Measurements from ENCODE around the gene OR6B3. TPM values are rescaled to one million over a fixed set of nuclear protein-coding genes. Genes with fewer than 3 reads are reported as not detected.

The OR6B3 gene
- total RNA-seq, 1 experiment from 2014 or later, result not detected

DNA sequence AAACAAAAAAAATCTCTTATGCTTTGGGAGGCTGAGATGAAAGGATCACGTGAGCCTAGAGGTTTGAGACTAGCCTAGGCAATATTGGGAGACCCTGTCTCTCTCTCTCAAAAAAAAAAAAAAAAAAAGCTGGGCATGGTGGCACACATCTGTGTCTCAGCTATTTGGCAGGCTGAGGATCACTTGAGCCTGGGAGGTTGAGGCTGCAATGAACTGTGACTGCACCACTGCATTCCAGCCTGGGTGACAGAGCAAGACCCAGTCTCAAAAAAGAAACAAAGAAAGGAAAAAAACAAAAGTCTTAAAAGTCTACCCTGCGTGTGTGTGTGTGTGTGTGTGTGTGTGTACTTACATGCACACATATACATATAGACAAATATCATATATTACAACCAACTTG, 25.3 kb upstream of the OR6B3 start:
- H3K79me2 ChIP-seq (ENCODE audit: low read length), result no peaks in the 10 kb centered on the region
- no peaks in the 10 kb centered on the region for H4K20me1 ChIP-seq (ENCODE audit: low read length)
- DNase-seq, result no peak
- no TSS peak for BruUV-seq (replicated peaks)
- H3K4me1 ChIP-seq (ENCODE audit: insufficient read depth, low read length), result no peaks in the 10 kb centered on the region
- ATAC-seq, result no peak
- TF ChIP-seq, protein P1, sequence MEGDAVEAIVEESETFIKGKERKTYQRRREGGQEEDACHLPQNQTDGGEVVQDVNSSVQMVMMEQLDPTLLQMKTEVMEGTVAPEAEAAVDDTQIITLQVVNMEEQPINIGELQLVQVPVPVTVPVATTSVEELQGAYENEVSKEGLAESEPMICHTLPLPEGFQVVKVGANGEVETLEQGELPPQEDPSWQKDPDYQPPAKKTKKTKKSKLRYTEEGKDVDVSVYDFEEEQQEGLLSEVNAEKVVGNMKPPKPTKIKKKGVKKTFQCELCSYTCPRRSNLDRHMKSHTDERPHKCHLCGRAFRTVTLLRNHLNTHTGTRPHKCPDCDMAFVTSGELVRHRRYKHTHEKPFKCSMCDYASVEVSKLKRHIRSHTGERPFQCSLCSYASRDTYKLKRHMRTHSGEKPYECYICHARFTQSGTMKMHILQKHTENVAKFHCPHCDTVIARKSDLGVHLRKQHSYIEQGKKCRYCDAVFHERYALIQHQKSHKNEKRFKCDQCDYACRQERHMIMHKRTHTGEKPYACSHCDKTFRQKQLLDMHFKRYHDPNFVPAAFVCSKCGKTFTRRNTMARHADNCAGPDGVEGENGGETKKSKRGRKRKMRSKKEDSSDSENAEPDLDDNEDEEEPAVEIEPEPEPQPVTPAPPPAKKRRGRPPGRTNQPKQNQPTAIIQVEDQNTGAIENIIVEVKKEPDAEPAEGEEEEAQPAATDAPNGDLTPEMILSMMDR (conservative IDR thresholded peaks at IDR 0.05; ENCODE audit: low read depth, low read length), result no peak
- TF ChIP-seq EZH2 (IDR thresholded peaks at IDR 0.05; ENCODE audit: low read length, unreplicated experiment), result no peak
- TF ChIP-seq EZH2phosphoT487 (IDR thresholded peaks at IDR 0.05; ENCODE audit: borderline replicate concordance, low read length), result no peak
- H3K9me2 ChIP-seq (replicated peaks; ENCODE audit: low read length), result no peaks in the 10 kb centered on the region
- no peaks in the 10 kb centered on the region for H3F3A ChIP-seq (ENCODE audit: low read length, unreplicated experiment)
- CTCF ChIA-PET, result no interaction called here
- H3K9me3 ChIP-seq (ENCODE audit: low read length), result peaks cover 6% of the 10 kb centered on the region
- peaks cover 56% of the 10 kb centered on the region for H3K27me3 ChIP-seq (ENCODE audit: low read length)
- H3K4me3 ChIP-seq (ENCODE audit: low read length), result no peak overlapping the region
- POLR2A ChIA-PET (ENCODE audit: unreplicated experiment), result no interaction called here
- no peak overlapping the region for H3K4me2 ChIP-seq (ENCODE audit: low read length)
- H3K27ac ChIP-seq (ENCODE audit: low read length), result no peak overlapping the region
- H3K9ac ChIP-seq (ENCODE audit: low read length), result no peak overlapping the region
- no peaks in the 10 kb centered on the region for H3K36me3 ChIP-seq (ENCODE audit: low read depth, low read length)
- intact Hi-C loops (cut with micrococcal nuclease), result no loop called here
- no peak overlapping the region for H2AFZ ChIP-seq (ENCODE audit: low read length)

GRCh38 chr2:240077442-240077841, 24.1 kb upstream of the OR6B3 start:
- CTCF ChIA-PET, result no interaction called here
- ATAC-seq (no peak), DNase-seq (no peak)
- no peak overlapping the region for H3K27ac ChIP-seq (ENCODE audit: low read length)
- BruUV-seq (replicated peaks), result no TSS peak
- H3K9me3 ChIP-seq (ENCODE audit: low read length), result peaks cover 6% of the 10 kb centered on the region
- no peak overlapping the region for H3K4me2 ChIP-seq (ENCODE audit: low read length)
- H3F3A ChIP-seq (ENCODE audit: low read length, unreplicated experiment), result no peaks in the 10 kb centered on the region
- no peaks in the 10 kb centered on the region for H3K79me2 ChIP-seq (ENCODE audit: low read length)
- TF ChIP-seq, protein P1 (conservative IDR thresholded peaks at IDR 0.05; ENCODE audit: low read depth, low read length), result no peak
- TF ChIP-seq EZH2 (IDR thresholded peaks at IDR 0.05; ENCODE audit: low read length, unreplicated experiment) (no peak), EZH2phosphoT487 (IDR thresholded peaks at IDR 0.05; ENCODE audit: borderline replicate concordance, low read length) (no peak)
- H3K9ac ChIP-seq (ENCODE audit: low read length), result no peak overlapping the region
- POLR2A ChIA-PET (ENCODE audit: unreplicated experiment), result no interaction called here
- H4K20me1 ChIP-seq (ENCODE audit: low read length), result no peaks in the 10 kb centered on the region
- no peaks in the 10 kb centered on the region for H3K36me3 ChIP-seq (ENCODE audit: low read depth, low read length)
- intact Hi-C loops (cut with micrococcal nuclease), result no loop called here
- H3K4me3 ChIP-seq (ENCODE audit: low read length), result no peak overlapping the region
- H3K4me1 ChIP-seq (ENCODE audit: insufficient read depth, low read length), result no peaks in the 10 kb centered on the region
- H3K9me2 ChIP-seq (replicated peaks; ENCODE audit: low read length), result no peaks in the 10 kb centered on the region
- H3K27me3 ChIP-seq (ENCODE audit: low read length), result peaks cover 59% of the 10 kb centered on the region
- no peak overlapping the region for H2AFZ ChIP-seq (ENCODE audit: low read length)

DNA sequence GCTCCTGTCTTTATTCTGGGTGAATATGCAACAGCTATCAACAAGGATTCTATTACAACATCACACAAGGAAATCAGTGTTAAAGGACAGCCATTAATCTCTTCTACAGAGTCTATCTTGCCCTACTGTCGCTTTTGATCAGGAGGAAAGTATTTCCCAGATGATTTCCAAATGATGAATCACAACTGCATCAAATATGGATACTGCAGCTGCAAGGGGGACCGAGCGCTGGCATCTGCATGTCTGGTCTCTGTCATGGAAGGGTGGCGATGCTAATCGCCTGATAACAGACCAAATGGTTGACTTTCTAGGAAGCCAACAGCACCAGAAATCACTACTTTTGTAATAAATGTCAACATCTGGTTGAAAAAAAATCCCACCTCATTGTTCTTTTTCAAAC, 21.2 kb upstream of the OR6B3 start:
- Histone ChIP-seq H3K36me3 (ENCODE audit: low read depth, low read length) (no peaks in the 10 kb centered on the region), H3K9me3 (ENCODE audit: low read length) (peaks cover 6% of the 10 kb centered on the region), H4K20me1 (ENCODE audit: low read length) (no peaks in the 10 kb centered on the region), H2AFZ (ENCODE audit: low read length) (no peak overlapping the region), H3K9ac (ENCODE audit: low read length) (no peak overlapping the region), H3F3A (ENCODE audit: low read length, unreplicated experiment) (no peaks in the 10 kb centered on the region), H3K27me3 (ENCODE audit: low read length) (peaks cover 59% of the 10 kb centered on the region), H3K4me1 (ENCODE audit: insufficient read depth, low read length) (no peaks in the 10 kb centered on the region), H3K79me2 (ENCODE audit: low read length) (no peaks in the 10 kb centered on the region), H3K9me2 (replicated peaks; ENCODE audit: low read length) (no peaks in the 10 kb centered on the region), H3K4me3 (ENCODE audit: low read length) (no peak overlapping the region), H3K4me2 (ENCODE audit: low read length) (no peak overlapping the region), H3K27ac (ENCODE audit: low read length) (no peak overlapping the region)
- ATAC-seq (no peak), DNase-seq (no peak)
- POLR2A ChIA-PET (ENCODE audit: unreplicated experiment), result no interaction called here
- no peak for TF ChIP-seq EZH2phosphoT487 (IDR thresholded peaks at IDR 0.05; ENCODE audit: borderline replicate concordance, low read length)
- CTCF ChIA-PET, result no interaction called here
- intact Hi-C loops (cut with micrococcal nuclease), result no loop called here
- no TSS peak for BruUV-seq (replicated peaks)
